Activated naive CD4-positive, alpha-beta T cell treated with anti-CD3 and anti-CD28 coated beads, Interleukin-2, amount 50 U/mL, for 72 hours (primary cell): Measurements from ENCODE around the gene SMIM17. TPM values are rescaled to one million over a fixed set of nuclear protein-coding genes. Genes with fewer than 3 reads are reported as not detected.

Source experiments
- ATAC-seq, 2 donors: fragments of 150-1000 bp; cut with Tn5 transposase; 2 replicates each; pipeline ENCODE4 v1.10.0; 2021; ENCODE audit warnings: mild to moderate bottlenecking in 2 of 2, moderate library complexity in 2 of 2
- DNase-seq, 2 donors: peaks; one replicate each; pipeline ENCODE4 v3.0.0; 2021 to 2022; ENCODE audit warnings: low spot score in 2 of 2
- H3K27ac Mint-ChIP-seq, 2 donors: one replicate each; pipeline ENCODE4 v1.8.0; 2022; ENCODE audit warnings: mild to moderate bottlenecking in 2 of 2, mixed read lengths in 2 of 2
- H3K36me3 Mint-ChIP-seq, 2 donors: one replicate each; pipeline ENCODE4 v1.8.0; 2022; ENCODE audit warnings: mixed read lengths in 2 of 2
- H3K9me3 Mint-ChIP-seq, 2 donors: one replicate each; pipeline ENCODE4 v1.8.0; 2022; ENCODE audit warnings: mixed read lengths in 2 of 2
- total RNA-seq, 2 donors: library from RNA; stranded (reverse); gene quantifications; one replicate each; pipeline ENCODE4 v1.2.3, GENCODE V29; 2022

The SMIM17 gene
- under 1 TPM; 0.30 to 0.31 TPM for total RNA-seq

DNA sequence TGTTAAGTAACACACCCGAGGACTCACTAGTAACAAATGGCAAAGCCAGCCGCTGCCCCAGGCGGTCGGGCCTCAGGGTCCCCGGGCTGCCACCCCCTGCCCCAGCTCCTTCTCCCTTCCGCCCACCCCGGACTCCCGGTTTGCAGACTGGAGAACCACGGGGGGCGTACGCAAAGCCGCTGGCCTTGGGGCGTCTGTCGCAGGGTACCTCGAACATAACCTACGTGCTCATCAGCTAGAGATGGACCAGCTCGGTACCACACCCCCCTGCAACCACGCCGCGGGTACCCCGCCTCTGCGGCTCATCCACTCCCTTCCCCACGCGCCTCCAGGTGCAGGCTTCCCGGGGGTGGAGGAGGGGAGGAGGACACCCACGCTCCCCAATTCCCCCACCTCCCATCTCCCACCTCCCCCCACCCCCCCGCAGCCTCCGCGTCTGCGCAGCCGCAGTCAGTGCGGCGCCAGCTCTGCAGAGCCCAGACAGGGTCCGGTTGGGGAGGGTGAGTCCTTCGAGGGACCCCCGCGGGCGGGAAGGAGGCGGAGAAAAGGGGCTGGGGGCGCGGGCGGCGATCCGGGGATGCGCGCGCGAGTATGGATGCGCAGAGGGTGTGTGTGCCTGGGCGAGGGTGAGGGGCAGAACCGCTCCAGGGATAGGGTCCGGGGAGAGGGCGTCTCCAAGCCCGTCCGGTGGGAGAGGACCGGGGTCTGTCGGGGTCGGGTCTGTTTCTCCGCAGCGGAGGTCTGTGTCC, at the start of gene SMIM17:
Gene SMIM17 (plus strand): TSS at position 449 of the 749 bp plus-strand sequence. CDS start 2,509 bp downstream, outside the sequence.
- no peak for DNase-seq
- Mint-ChIP-seq H3K27ac (no peak within 1 kb of the TSS), H3K36me3 (peaks cover 55 to 61% of the 10 kb centered on the region in 2 donors), H3K9me3 (peaks cover 45 to 51% of the 10 kb centered on the region in 2 donors)
- no peak for ATAC-seq

GRCh38 chr19:56594446-56594782, 48.5 kb upstream of the SMIM17 start:
- peaks cover 34 to 58% of the 10 kb centered on the region in 2 donors for H3K36me3 Mint-ChIP-seq
- H3K27ac Mint-ChIP-seq, result peak overlapping the region; percentile 44 to 82
- DNase-seq (no peak), ATAC-seq (no peak)
- H3K9me3 Mint-ChIP-seq, result peaks cover 16 to 48% of the 10 kb centered on the region in 2 donors

- ATAC-seq (peak; percentile 92 to 95), DNase-seq (peak; percentile 84 to 86)
- H3K36me3 Mint-ChIP-seq, result peaks cover 34 to 59% of the 10 kb centered on the region in 2 donors
- H3K9me3 Mint-ChIP-seq, result peaks cover 16 to 48% of the 10 kb centered on the region in 2 donors
- peak within 1 kb of the TSS; percentile 82 to 95 for H3K27ac Mint-ChIP-seq
Observed at GRCh38 chr19:56594783-56595547, 48.0 kb upstream of the SMIM17 start, which contains the start of gene ZNF71. TSS of gene ZNF71 (plus strand) at chr19:56595302. CDS start at chr19:56601559, 6,257 bp downstream.

GRCh38 chr19:56595548-56595899, 47.4 kb upstream of the SMIM17 start:
- peak overlapping the region; percentile 82 to 95 for H3K27ac Mint-ChIP-seq
- no peak for DNase-seq
- peaks cover 36 to 57% of the 10 kb centered on the region in 2 donors for H3K36me3 Mint-ChIP-seq
- peaks cover 13 to 46% of the 10 kb centered on the region in 2 donors for H3K9me3 Mint-ChIP-seq
- ATAC-seq, result peak; percentile 55 to 59

GRCh38 chr19:56596676-56597075, 46.3 kb upstream of the SMIM17 start:
- H3K36me3 Mint-ChIP-seq, result peaks cover 48 to 66% of the 10 kb centered on the region in 2 donors
- peaks cover 18 to 51% of the 10 kb centered on the region in 2 donors for H3K9me3 Mint-ChIP-seq
- DNase-seq (no peak), ATAC-seq (no peak)
- H3K27ac Mint-ChIP-seq, result peak overlapping the region in 1 of 2 donors; percentile 82

- Mint-ChIP-seq H3K36me3 (peaks cover 53 to 74% of the 10 kb centered on the region in 2 donors), H3K27ac (no peak overlapping the region), H3K9me3 (peaks cover 23 to 44% of the 10 kb centered on the region in 2 donors)
- no peak for ATAC-seq
- no peak for DNase-seq
Observed at GRCh38 chr19:56597696-56598095, 45.3 kb upstream of the SMIM17 start.

- Mint-ChIP-seq H3K9me3 (peaks cover 39 to 41% of the 10 kb centered on the region in 2 donors), H3K27ac (no peak overlapping the region), H3K36me3 (peaks cover 63 to 88% of the 10 kb centered on the region in 2 donors)
- DNase-seq (no peak), ATAC-seq (no peak)
Observed at GRCh38 chr19:56601375-56601774, 41.6 kb upstream of the SMIM17 start.

DNA sequence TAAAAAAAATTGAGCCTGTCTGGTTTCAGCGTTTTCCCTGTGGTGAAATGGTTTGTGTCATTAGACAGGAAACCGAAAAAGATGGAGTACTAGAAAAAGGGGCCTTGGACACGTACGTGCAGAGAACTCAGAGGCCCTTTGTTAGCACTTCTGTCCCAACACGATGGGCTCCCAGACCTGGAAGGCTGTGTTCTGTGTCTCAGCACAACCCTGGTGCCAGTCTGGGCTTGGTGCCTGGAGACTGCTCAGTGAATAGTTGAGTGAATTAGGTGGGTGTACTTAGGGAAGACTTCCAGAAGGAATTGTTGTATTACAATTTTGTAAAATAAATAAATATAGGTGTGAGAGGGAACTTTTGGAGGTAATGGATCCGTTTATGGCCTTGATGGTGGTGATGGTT, 39.1 kb upstream of the SMIM17 start:
- Mint-ChIP-seq H3K27ac (no peak overlapping the region), H3K36me3 (peaks cover 72 to 88% of the 10 kb centered on the region in 2 donors), H3K9me3 (peaks cover 39 to 46% of the 10 kb centered on the region in 2 donors)
- DNase-seq (no peak), ATAC-seq (no peak)

DNA sequence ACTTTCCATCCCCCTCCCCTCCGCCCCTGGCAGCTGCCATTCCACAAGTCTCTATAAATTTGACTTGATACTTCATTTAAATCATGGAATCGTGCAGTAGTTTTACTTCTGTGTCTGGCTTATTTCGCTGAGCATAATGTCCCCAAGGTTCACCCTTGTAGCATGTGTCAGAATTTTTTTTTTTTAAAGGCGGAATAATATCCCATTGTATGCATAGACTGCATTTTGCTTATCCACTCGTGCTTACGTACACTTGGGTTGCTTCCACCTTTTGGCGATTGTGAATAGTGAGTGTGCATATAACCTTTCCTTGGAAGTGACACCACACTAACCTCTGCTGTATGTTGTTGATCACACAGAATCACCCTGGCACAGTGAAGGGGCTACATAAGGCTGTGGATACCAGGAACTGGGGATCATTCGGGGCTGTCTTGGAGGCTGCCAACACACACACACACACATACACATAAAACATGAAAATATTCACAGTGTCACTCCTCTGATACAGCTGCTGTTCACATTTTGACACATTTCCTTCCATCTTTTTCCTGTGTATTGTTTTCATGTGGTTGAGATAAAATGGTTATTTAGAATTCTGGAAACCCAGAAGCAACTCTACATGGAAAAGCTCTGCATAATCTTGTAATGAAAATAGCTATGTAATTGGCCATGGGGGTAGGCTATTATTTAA, 34.5 kb upstream of the SMIM17 start:
- H3K9me3 Mint-ChIP-seq, result peaks cover 54 to 55% of the 10 kb centered on the region in 2 donors
- no peak for DNase-seq
- no peak overlapping the region for H3K27ac Mint-ChIP-seq
- peaks cover 81 to 91% of the 10 kb centered on the region in 2 donors for H3K36me3 Mint-ChIP-seq
- ATAC-seq, result no peak

DNA sequence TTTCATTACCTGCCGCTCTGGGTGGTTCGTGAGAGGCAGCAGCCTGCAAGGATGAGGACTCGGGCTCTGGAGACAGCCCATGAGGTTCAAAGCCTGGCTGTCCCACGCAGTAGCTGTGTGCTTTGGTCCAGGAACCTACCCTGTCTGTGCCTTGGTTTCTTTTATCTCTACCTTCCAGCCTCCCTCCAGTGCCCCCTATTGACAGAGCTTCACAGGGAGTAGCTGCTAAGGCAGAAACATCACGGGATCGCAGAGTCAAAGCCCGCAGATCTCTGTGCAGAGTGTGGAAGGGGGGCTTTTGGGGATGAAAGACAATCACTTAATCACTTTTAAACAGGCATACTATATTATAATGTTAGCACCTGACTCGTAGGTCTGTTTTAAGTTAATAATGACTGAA, 31.7 kb upstream of the SMIM17 start:
- DNase-seq (no peak), ATAC-seq (no peak)
- Mint-ChIP-seq H3K27ac (no peak overlapping the region), H3K36me3 (peaks cover 94 to 95% of the 10 kb centered on the region in 2 donors), H3K9me3 (peaks cover 63 to 67% of the 10 kb centered on the region in 2 donors)

- peaks cover 76 to 79% of the 10 kb centered on the region in 2 donors for H3K9me3 Mint-ChIP-seq
- DNase-seq (no peak), ATAC-seq (no peak)
- H3K36me3 Mint-ChIP-seq, result peaks cover 96% of the 10 kb centered on the region in 2 donors
- H3K27ac Mint-ChIP-seq, result no peak overlapping the region
Observed at GRCh38 chr19:56612737-56613136, 30.2 kb upstream of the SMIM17 start.

GRCh38 chr19:56613639-56614038, 29.3 kb upstream of the SMIM17 start:
- H3K36me3 Mint-ChIP-seq, result peaks cover 96% of the 10 kb centered on the region in 2 donors
- peaks cover 74 to 77% of the 10 kb centered on the region in 2 donors for H3K9me3 Mint-ChIP-seq
- DNase-seq (no peak), ATAC-seq (no peak)
- H3K27ac Mint-ChIP-seq, result no peak overlapping the region

DNA sequence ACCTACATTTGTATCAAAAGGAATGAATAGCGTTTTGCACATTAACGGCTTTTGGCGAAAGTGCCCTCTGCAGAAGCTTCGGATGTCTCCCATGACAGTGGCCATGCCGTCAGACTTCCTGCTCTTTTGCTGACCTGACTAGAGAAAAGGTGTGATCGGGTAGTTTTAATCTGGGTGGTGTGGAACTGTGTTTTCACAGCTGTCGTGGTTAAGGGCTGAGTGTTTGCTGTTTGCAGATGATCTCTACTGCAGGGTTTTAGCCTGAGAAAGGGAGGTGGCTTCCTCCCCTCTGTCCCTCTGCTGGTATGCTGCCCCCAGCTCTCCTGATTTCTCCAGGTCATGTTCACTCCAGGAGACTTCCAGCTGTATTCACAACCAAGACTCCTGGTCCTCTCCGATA, 25.4 kb upstream of the SMIM17 start:
- no peak for DNase-seq
- peaks cover 90 to 92% of the 10 kb centered on the region in 2 donors for H3K36me3 Mint-ChIP-seq
- H3K9me3 Mint-ChIP-seq, result peaks cover 60 to 69% of the 10 kb centered on the region in 2 donors
- ATAC-seq, result no peak
- no peak overlapping the region for H3K27ac Mint-ChIP-seq

- DNase-seq (no peak), ATAC-seq (no peak)
- H3K27ac Mint-ChIP-seq, result no peak overlapping the region
- peaks cover 46 to 62% of the 10 kb centered on the region in 2 donors for H3K9me3 Mint-ChIP-seq
- peaks cover 88 to 91% of the 10 kb centered on the region in 2 donors for H3K36me3 Mint-ChIP-seq
Observed at GRCh38 chr19:56619121-56619520, 23.8 kb upstream of the SMIM17 start.

DNA sequence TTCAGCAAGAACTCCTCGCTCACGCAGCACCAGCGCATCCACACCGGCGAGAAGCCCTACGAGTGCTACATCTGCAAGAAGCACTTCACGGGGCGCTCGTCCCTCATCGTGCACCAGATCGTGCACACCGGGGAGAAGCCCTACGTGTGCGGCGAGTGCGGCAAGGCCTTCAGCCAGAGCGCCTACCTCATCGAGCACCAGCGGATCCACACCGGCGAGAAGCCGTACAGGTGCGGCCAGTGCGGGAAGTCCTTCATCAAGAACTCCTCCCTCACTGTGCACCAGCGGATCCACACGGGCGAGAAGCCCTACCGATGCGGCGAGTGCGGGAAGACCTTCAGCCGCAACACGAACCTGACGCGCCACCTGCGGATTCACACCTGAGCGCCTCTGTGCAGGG, 20.6 kb upstream of the SMIM17 start:
- ATAC-seq (no peak), DNase-seq (no peak)
- Mint-ChIP-seq H3K27ac (no peak overlapping the region), H3K9me3 (peaks cover 26 to 47% of the 10 kb centered on the region in 2 donors), H3K36me3 (peaks cover 77 to 82% of the 10 kb centered on the region in 2 donors)

- Mint-ChIP-seq H3K27ac (no peak overlapping the region), H3K9me3 (peaks cover 25 to 47% of the 10 kb centered on the region in 2 donors), H3K36me3 (peaks cover 77 to 82% of the 10 kb centered on the region in 2 donors)
- ATAC-seq (no peak), DNase-seq (no peak)
Observed at GRCh38 chr19:56623006-56623405, 20.0 kb upstream of the SMIM17 start.

GRCh38 chr19:56625708-56626107, 17.3 kb upstream of the SMIM17 start:
- peaks cover 33 to 53% of the 10 kb centered on the region in 2 donors for H3K9me3 Mint-ChIP-seq
- DNase-seq (no peak), ATAC-seq (no peak)
- no peak overlapping the region for H3K27ac Mint-ChIP-seq
- H3K36me3 Mint-ChIP-seq, result peaks cover 71 to 79% of the 10 kb centered on the region in 2 donors
